Naive B cell (primary cell): ENCODE data around the gene SLC9A4. TPM values are rescaled to one million over a fixed set of nuclear protein-coding genes. Genes with fewer than 3 reads are reported as not detected.

Experiments
- ATAC-seq, 2 donors: fragments of 150-1000 bp; cut with Tn5 transposase; 2 replicates each; pipeline ENCODE4 v1.10.0; 2021; ENCODE audit warnings: low read depth in 2 of 2, mild to moderate bottlenecking in 2 of 2, moderate library complexity in 2 of 2
- DNase-seq: peaks from one replicate; pipeline ENCODE4 v3.0.0; 2022
- H3K27ac Mint-ChIP-seq, 6 donors: one replicate each; pipeline ENCODE4 v1.8.0; 2020 to 2022; ENCODE audit warnings: mild to moderate bottlenecking in 6 of 6, mixed read lengths in 6 of 6, moderate library complexity in 5 of 6, inconsistent platforms in 2 of 6
- H3K27me3 Mint-ChIP-seq, 3 donors: one replicate each; pipeline ENCODE4 v1.8.0; 2021 to 2022; ENCODE audit warnings: mixed read lengths in 3 of 3, mild to moderate bottlenecking in 1 of 3
- H3K36me3 Mint-ChIP-seq, 2 donors: one replicate each; pipeline ENCODE4 v1.8.0; 2020 to 2022; ENCODE audit warnings: mixed read lengths in 2 of 2, inconsistent platforms in 1 of 2, mild to moderate bottlenecking in 1 of 2
- H3K4me1 Mint-ChIP-seq, 3 donors: one replicate each; pipeline ENCODE4 v1.8.0; 2020 to 2022; ENCODE audit warnings: mixed read lengths in 3 of 3, inconsistent platforms in 1 of 3, mild to moderate bottlenecking in 1 of 3, moderate library complexity in 1 of 3
- H3K4me3 Mint-ChIP-seq, 8 donors: one replicate each; pipeline ENCODE4 v1.8.0; 2020 to 2022; ENCODE audit warnings: mild to moderate bottlenecking in 8 of 8, mixed read lengths in 8 of 8, moderate library complexity in 8 of 8, inconsistent platforms in 2 of 8
- H3K9me3 Mint-ChIP-seq, 7 donors: one replicate each; pipeline ENCODE4 v1.8.0; 2020 to 2022; ENCODE audit warnings: mixed read lengths in 7 of 7, mild to moderate bottlenecking in 5 of 7, inconsistent platforms in 2 of 7, moderate library complexity in 1 of 7
- polyA plus RNA-seq, 6 donors: library from polyadenylated mRNA; unstranded; fragments of 300-500 nt; fragmentation: Illumina TruSeq; gene quantifications; one replicate each; pipeline ENCODE4 v1.2.3, GENCODE V29; 2021; ENCODE audit warnings: low read depth in 6 of 6

Gene SLC9A4
- polyA plus RNA-seq, 6 donors from 2014 or later, result not detected

- DNase-seq (no peak), ATAC-seq (no peak)
- Mint-ChIP-seq H3K9me3 (peaks cover 6 to 15% (median 11%) of the 10 kb centered on the region in 7 donors), H3K27me3 (peaks cover 14 to 31% (median 28%) of the 10 kb centered on the region in 3 donors), H3K36me3 (peaks cover 12 to 14% of the 10 kb centered on the region in 2 donors), H3K4me3 (no peak overlapping the region), H3K4me1 (peaks cover 10 to 15% (median 13%) of the 10 kb centered on the region in 3 donors), H3K27ac (no peak overlapping the region)
Observed at GRCh38 chr2:102513355-102513939, 40.4 kb downstream of the SLC9A4 start.

GRCh38 chr2:102514061-102514785, 41.2 kb downstream of the SLC9A4 start:
- Mint-ChIP-seq H3K4me3 (no peak overlapping the region), H3K27me3 (peaks cover 14 to 38% (median 28%) of the 10 kb centered on the region in 3 donors), H3K27ac (no peak overlapping the region), H3K4me1 (peaks cover 6 to 9% (median 7%) of the 10 kb centered on the region in 3 donors), H3K9me3 (peaks cover 5 to 11% (median 7%) of the 10 kb centered on the region in 7 donors), H3K36me3 (peaks cover 9 to 12% of the 10 kb centered on the region in 2 donors)
- DNase-seq (no peak), ATAC-seq (no peak)

- Mint-ChIP-seq H3K27ac (no peak overlapping the region), H3K4me3 (no peak overlapping the region), H3K27me3 (peaks cover 14 to 38% (median 28%) of the 10 kb centered on the region in 3 donors), H3K4me1 (no peaks in the 10 kb centered on the region), H3K36me3 (peaks cover 4 to 12% of the 10 kb centered on the region in 2 donors), H3K9me3 (peaks cover 0 to 5% (median 3%) of the 10 kb centered on the region in 7 donors)
- no peak for DNase-seq
- ATAC-seq, result no peak
Observed at GRCh38 chr2:102515851-102516250, 42.8 kb downstream of the SLC9A4 start.

GRCh38 chr2:102518170-102518569, 45.1 kb downstream of the SLC9A4 start:
- no peak for ATAC-seq
- Mint-ChIP-seq H3K36me3 (no peaks in the 10 kb centered on the region), H3K4me3 (no peak overlapping the region), H3K4me1 (no peaks in the 10 kb centered on the region), H3K9me3 (peaks cover 0 to 2% (median 0%) of the 10 kb centered on the region in 7 donors), H3K27me3 (peaks cover 0 to 26% (median 13%) of the 10 kb centered on the region in 3 donors), H3K27ac (no peak overlapping the region)
- DNase-seq, result no peak

- Mint-ChIP-seq H3K9me3 (peaks cover 0 to 2% (median 0%) of the 10 kb centered on the region in 7 donors), H3K36me3 (no peaks in the 10 kb centered on the region), H3K4me3 (no peak overlapping the region), H3K4me1 (no peaks in the 10 kb centered on the region), H3K27ac (no peak overlapping the region), H3K27me3 (peaks cover 11 to 22% (median 14%) of the 10 kb centered on the region in 3 donors)
- ATAC-seq (no peak), DNase-seq (no peak)
Observed at GRCh38 chr2:102520009-102520408, 47.0 kb downstream of the SLC9A4 start.

- ATAC-seq (no peak), DNase-seq (no peak)
- Mint-ChIP-seq H3K36me3 (no peaks in the 10 kb centered on the region), H3K27ac (no peak overlapping the region), H3K4me1 (no peaks in the 10 kb centered on the region), H3K4me3 (no peak overlapping the region), H3K9me3 (peaks cover 0 to 2% (median 0%) of the 10 kb centered on the region in 7 donors), H3K27me3 (peaks cover 13 to 22% (median 14%) of the 10 kb centered on the region in 3 donors)
Observed at GRCh38 chr2:102520801-102521200, 47.8 kb downstream of the SLC9A4 start.

GRCh38 chr2:102522162-102522561, 49.1 kb downstream of the SLC9A4 start:
- H3K36me3 Mint-ChIP-seq, result no peaks in the 10 kb centered on the region
- ATAC-seq, result no peak
- peaks cover 11 to 22% (median 13%) of the 10 kb centered on the region in 3 donors for H3K27me3 Mint-ChIP-seq
- no peak overlapping the region for H3K4me3 Mint-ChIP-seq
- no peak overlapping the region for H3K27ac Mint-ChIP-seq
- no peak for DNase-seq
- peaks cover 0 to 2% (median 0%) of the 10 kb centered on the region in 7 donors for H3K9me3 Mint-ChIP-seq
- H3K4me1 Mint-ChIP-seq, result no peaks in the 10 kb centered on the region

- peaks cover 10 to 16% (median 13%) of the 10 kb centered on the region in 3 donors for H3K27me3 Mint-ChIP-seq
- ATAC-seq (no peak), DNase-seq (no peak)
- peaks cover 0 to 2% (median 0%) of the 10 kb centered on the region in 7 donors for H3K9me3 Mint-ChIP-seq
- no peak overlapping the region for H3K27ac Mint-ChIP-seq
- H3K36me3 Mint-ChIP-seq, result no peaks in the 10 kb centered on the region
- no peak overlapping the region for H3K4me3 Mint-ChIP-seq
- H3K4me1 Mint-ChIP-seq, result no peaks in the 10 kb centered on the region
Observed at GRCh38 chr2:102522890-102523289, 49.9 kb downstream of the SLC9A4 start.

- H3K36me3 Mint-ChIP-seq, result no peaks in the 10 kb centered on the region
- H3K4me3 Mint-ChIP-seq, result no peak overlapping the region
- ATAC-seq, result no peak
- peaks cover 10 to 14% (median 13%) of the 10 kb centered on the region in 3 donors for H3K27me3 Mint-ChIP-seq
- DNase-seq, result no peak
- no peak overlapping the region for H3K27ac Mint-ChIP-seq
- no peaks in the 10 kb centered on the region for H3K4me1 Mint-ChIP-seq
- H3K9me3 Mint-ChIP-seq, result peaks cover 0 to 2% (median 0%) of the 10 kb centered on the region in 7 donors
Observed at GRCh38 chr2:102523651-102524050, 50.6 kb downstream of the SLC9A4 start.

- Mint-ChIP-seq H3K4me3 (no peak overlapping the region), H3K27ac (no peak overlapping the region), H3K36me3 (no peaks in the 10 kb centered on the region), H3K9me3 (peaks cover 0 to 2% (median 0%) of the 10 kb centered on the region in 7 donors), H3K27me3 (peaks cover 9 to 28% (median 17%) of the 10 kb centered on the region in 3 donors), H3K4me1 (no peaks in the 10 kb centered on the region)
- no peak for ATAC-seq
- DNase-seq, result no peak
Observed at GRCh38 chr2:102527086-102527485, 54.1 kb downstream of the SLC9A4 start.

- Mint-ChIP-seq H3K36me3 (no peaks in the 10 kb centered on the region), H3K27ac (no peak overlapping the region), H3K4me3 (no peak overlapping the region), H3K9me3 (peaks cover 0 to 5% (median 0%) of the 10 kb centered on the region in 7 donors), H3K27me3 (peaks cover 11 to 22% (median 15%) of the 10 kb centered on the region in 3 donors), H3K4me1 (no peaks in the 10 kb centered on the region)
- DNase-seq, result no peak
- ATAC-seq, result no peak
Observed at GRCh38 chr2:102538491-102538890, 65.5 kb downstream of the SLC9A4 start.

- H3K4me3 Mint-ChIP-seq, result no peak overlapping the region
- no peak overlapping the region for H3K27ac Mint-ChIP-seq
- H3K36me3 Mint-ChIP-seq, result no peaks in the 10 kb centered on the region
- ATAC-seq, result no peak
- no peaks in the 10 kb centered on the region for H3K4me1 Mint-ChIP-seq
- no peak for DNase-seq
- H3K9me3 Mint-ChIP-seq, result no peaks in the 10 kb centered on the region
- peaks cover 18 to 21% (median 19%) of the 10 kb centered on the region in 3 donors for H3K27me3 Mint-ChIP-seq
Observed at GRCh38 chr2:102540882-102541281, 67.9 kb downstream of the SLC9A4 start.

- Mint-ChIP-seq H3K27ac (no peak overlapping the region), H3K9me3 (peaks cover 9 to 20% (median 17%) of the 10 kb centered on the region in 7 donors), H3K36me3 (peaks cover 3 to 9% of the 10 kb centered on the region in 2 donors), H3K4me3 (no peak overlapping the region), H3K27me3 (peaks cover 15 to 28% (median 18%) of the 10 kb centered on the region in 3 donors), H3K4me1 (no peaks in the 10 kb centered on the region)
- DNase-seq (no peak), ATAC-seq (no peak)
Observed at GRCh38 chr2:102544182-102544581, 71.2 kb downstream of the SLC9A4 start.

GRCh38 chr2:102547462-102547861, 74.4 kb downstream of the SLC9A4 start:
- no peak overlapping the region for H3K4me3 Mint-ChIP-seq
- H3K4me1 Mint-ChIP-seq, result no peaks in the 10 kb centered on the region
- H3K27ac Mint-ChIP-seq, result no peak overlapping the region
- ATAC-seq (no peak), DNase-seq (no peak)
- peaks cover 15 to 40% (median 30%) of the 10 kb centered on the region in 7 donors for H3K9me3 Mint-ChIP-seq
- H3K36me3 Mint-ChIP-seq, result peaks cover 5 to 16% of the 10 kb centered on the region in 2 donors
- H3K27me3 Mint-ChIP-seq, result peaks cover 4 to 22% (median 10%) of the 10 kb centered on the region in 3 donors
